SK-N-SH (cell line): ENCODE data around the gene RGS6. TPM values are rescaled to one million over a fixed set of nuclear protein-coding genes. Genes with fewer than 3 reads are reported as not detected.

ENCODE experiments used
- CTCF ChIA-PET: fragments of 300-600, 350-600 bp; formaldehyde crosslinking; extraction: SDS; loops from one replicate; lab custom pipeline; 2021; lab: Yijun Ruan, JAX
- POLR2A ChIA-PET: fragments of 350-600 bp; sonication (Branson Sonifier 250); formaldehyde crosslinking; extraction: SDS; loops from one replicate; lab custom pipeline; 2020; ENCODE audit warnings: antibody characterized with exemption, inconsistent platforms; lab: Yijun Ruan, JAX
- DNase-seq: peaks from one replicate; pipeline ENCODE4 v3.0.0; 2012
- H2AFZ ChIP-seq: fragments of 200-600 bp; sonication (generic); 2 replicates; pipeline ENCODE4 v1.8.1; 2016; ENCODE audit warnings: antibody characterized with exemption, mild to moderate bottlenecking, low read depth
- H3F3A ChIP-seq: fragments of 200-600 bp; sonication (generic); replicated peaks from 2 replicates; pipeline ENCODE3; 2016; ENCODE audit warnings: antibody characterized with exemption, mild to moderate bottlenecking; ENCODE audit not compliant: insufficient read depth
- H3K27ac ChIP-seq, 2 experiments: fragments of 200-500 bp in 1 of 2; fragments of 200-600 bp in 1 of 2; sonication (Bioruptor generic) in 1 of 2; sonication (generic), shearing (Covaris generic) in 1 of 2; 2 replicates each; pipeline versions ENCODE4 v1.5.1 to v1.6.1; 2014 to 2016; ENCODE audit warnings: low read depth in 2 of 2, inconsistent platforms in 1 of 2, low read length in 1 of 2, mild to moderate bottlenecking in 1 of 2, mixed read lengths in 1 of 2
- H3K27me3 ChIP-seq: fragments of 200-600 bp; sonication (generic), shearing (Covaris generic); 2 replicates; pipeline ENCODE4 v1.6.1; 2016; ENCODE audit warnings: mixed run types; ENCODE audit not compliant: insufficient read depth
- H3K36me3 ChIP-seq, 2 experiments: fragments of 200-500 bp in 1 of 2; fragments of 200-600 bp in 1 of 2; sonication (Bioruptor generic) in 1 of 2; sonication (generic) in 1 of 2; replicated peaks in 1 of 2; 2 replicates each; pipeline versions ENCODE3 to v1.5.1; 2014 to 2016; ENCODE audit warnings: low read length in 1 of 2, mild to moderate bottlenecking in 1 of 2; ENCODE audit not compliant: insufficient read depth in 2 of 2, control insufficient read depth in 1 of 2
- H3K4me1 ChIP-seq, 2 experiments: fragments of 200-500 bp in 1 of 2; fragments of 200-600 bp in 1 of 2; sonication (Bioruptor generic) in 1 of 2; sonication (generic), shearing (Covaris generic) in 1 of 2; 2 replicates each; pipeline versions ENCODE4 v1.5.1 to v1.6.1; 2014 to 2016; ENCODE audit warnings: low read depth in 1 of 2, low read length in 1 of 2, mixed run types in 1 of 2; ENCODE audit not compliant: insufficient read depth in 2 of 2, control insufficient read depth in 1 of 2
- H3K4me2 ChIP-seq: fragments of 200-600 bp; sonication (generic), shearing (Covaris generic); 2 replicates; pipeline ENCODE4 v1.6.1; 2017; ENCODE audit warnings: mixed run types
- H3K4me3 ChIP-seq, 2 experiments: fragments of 200-500 bp in 1 of 2; fragments of 200-600 bp in 1 of 2; sonication (Bioruptor generic) in 1 of 2; sonication (generic), shearing (Covaris generic) in 1 of 2; 2 replicates each; pipeline versions ENCODE4 v1.5.1 to v1.8.1; 2014 to 2016; ENCODE audit warnings: low read depth in 2 of 2, inconsistent platforms in 1 of 2, low read length in 1 of 2, mild to moderate bottlenecking in 1 of 2, mixed read lengths in 1 of 2, moderate library complexity in 1 of 2
- H3K79me2 ChIP-seq: fragments of 200-600 bp; sonication (generic); 2 replicates; pipeline ENCODE4 v1.8.1; 2017; ENCODE audit warnings: mild to moderate bottlenecking; ENCODE audit not compliant: insufficient read depth
- H3K9ac ChIP-seq: fragments of 200-600 bp; sonication (generic); 2 replicates; pipeline ENCODE4 v1.6.1; 2017; ENCODE audit warnings: mixed run types
- H3K9me2 ChIP-seq: fragments of 200-600 bp; sonication (generic); 2 replicates; pipeline ENCODE4 v1.6.1; 2017; ENCODE audit warnings: mixed run types
- H3K9me3 ChIP-seq: fragments of 200-600 bp; sonication (generic); 2 replicates; pipeline ENCODE4 v1.6.1; 2017; ENCODE audit warnings: mixed run types, mild to moderate bottlenecking, moderate library complexity
- H4K20me1 ChIP-seq: fragments of 200-600 bp; sonication (generic); 2 replicates; pipeline ENCODE4 v1.6.1; 2017; ENCODE audit warnings: mild to moderate bottlenecking, mixed run types; ENCODE audit not compliant: insufficient read depth
- CHD2 ChIP-seq: fragments of 150-350 bp; IDR thresholded peaks from 2 replicates; pipeline ENCODE4 v1.6.1; 2018; ENCODE audit warnings: low read length; ENCODE audit not compliant: partially characterized antibody
- CTCF ChIP-seq: fragments of 200-600 bp; sonication (generic); IDR thresholded peaks from 2 replicates; pipeline ENCODE4 v1.6.1; 2017; ENCODE audit warnings: antibody characterized with exemption, mild to moderate bottlenecking, moderate library complexity
- EP300 ChIP-seq, 2 experiments: IDR thresholded peaks; 2 replicates each; pipeline versions ENCODE4 v1.4.0 to v1.6.1; 2012; ENCODE audit warnings: borderline replicate concordance in 1 of 2, low read depth in 1 of 2, low read length in 1 of 2
- FOXJ3 ChIP-seq: sonication (generic); formaldehyde crosslinking; IDR thresholded peaks from 2 replicates; pipeline ENCODE4 v1.5.1; 2020; ENCODE audit warnings: mild to moderate bottlenecking, missing genetic modification reagents
- FOXM1 ChIP-seq: IDR thresholded peaks from 2 replicates; pipeline ENCODE4 v1.4.0; 2012; ENCODE audit warnings: low read depth, mild to moderate bottlenecking
- GABPA ChIP-seq: IDR thresholded peaks from 2 replicates; pipeline ENCODE4 v1.4.0; 2012; ENCODE audit warnings: low read depth, mild to moderate bottlenecking
- JUND ChIP-seq: IDR thresholded peaks from 2 replicates; pipeline ENCODE4 v1.4.0; 2012
- MAX ChIP-seq: IDR thresholded peaks from 2 replicates; pipeline ENCODE4 v1.4.0; 2012; ENCODE audit warnings: low read depth
- MXI1 ChIP-seq: IDR thresholded peaks from 2 replicates; pipeline ENCODE4 v1.6.1; 2012; ENCODE audit warnings: mild to moderate bottlenecking, low read depth, low read length, improper control_type of control experiment
- NRF1 ChIP-seq: IDR thresholded peaks from 2 replicates; pipeline ENCODE4 v1.6.1; 2012; ENCODE audit warnings: low read depth, mild to moderate bottlenecking, low read length
- PBX3 ChIP-seq: IDR thresholded peaks from 2 replicates; pipeline ENCODE4; 2012
- RAD21 ChIP-seq: IDR thresholded peaks from 2 replicates; pipeline ENCODE4 v1.6.1; 2012; ENCODE audit warnings: mild to moderate bottlenecking, low read length
- RCOR1 ChIP-seq: fragments of 150-350 bp; IDR thresholded peaks from 2 replicates; pipeline ENCODE4 v1.6.1; 2017; ENCODE audit warnings: antibody characterized with exemption, low read length
- REST ChIP-seq: IDR thresholded peaks from 2 replicates; pipeline ENCODE4 v1.6.1; 2012; ENCODE audit warnings: mild to moderate bottlenecking, low read depth, low read length, moderate library complexity
- RFX5 ChIP-seq: IDR thresholded peaks from 2 replicates; pipeline ENCODE4 v1.6.1; 2012; ENCODE audit warnings: mild to moderate bottlenecking, improper control_type of control experiment, low read length
- RXRA ChIP-seq: IDR thresholded peaks from 2 replicates; pipeline ENCODE4 v1.4.0; 2012; ENCODE audit warnings: low read depth, mild to moderate bottlenecking, borderline replicate concordance
- SIN3A ChIP-seq: IDR thresholded peaks from 2 replicates; pipeline ENCODE4 v1.6.1; 2012; ENCODE audit warnings: low read depth, mild to moderate bottlenecking, low read length, moderate library complexity, borderline replicate concordance
- TAF1 ChIP-seq: IDR thresholded peaks from 2 replicates; pipeline ENCODE4 v1.6.1; 2012; ENCODE audit warnings: low read depth, mild to moderate bottlenecking, low read length, moderate library complexity, borderline replicate concordance
- USF2 ChIP-seq: fragments of 150-350 bp; IDR thresholded peaks from 2 replicates; pipeline ENCODE4 v1.6.1; 2017; ENCODE audit warnings: antibody characterized with exemption, low read length, low read depth, borderline replicate concordance
- WGBS: methylation state at CpG from one replicate; pipeline ENCODE4 v1.1.6; 2017; ENCODE audit warnings: low lambda C conversion rate; 5-methylcytosine and 5-hydroxymethylcytosine counted together
- polyA plus RNA-seq, 3 experiments: library from polyadenylated mRNA; depleted of rRNA; stranded (reverse); fragments of >200 nt; gene quantifications; 2 replicates each; pipeline ENCODE4 v1.2.3, GENCODE V29; 2012

The RGS6 gene
- polyA plus RNA-seq, 1 of the 3 experiments (the other 2 are of a cell fraction): not detected

GRCh38 chr14:72054911-72055310 lies 122.7 kb downstream of the RGS6 start:
- no peak overlapping the region for H3K27ac ChIP-seq
- no peak for DNase-seq
- under 1% methylated on average over 4 of the region's 4 CpGs for WGBS
- H3K4me2 ChIP-seq: no peak overlapping the region
- no peaks in the 10 kb centered on the region for H3K4me1 ChIP-seq
- H3K36me3 ChIP-seq: no peaks in the 10 kb centered on the region
- H3F3A ChIP-seq: no peaks in the 10 kb centered on the region
- no peak for TF ChIP-seq RAD21
- no peak for TF ChIP-seq REST
- no peak for TF ChIP-seq GABPA
- no peak for TF ChIP-seq RXRA
- no peak for TF ChIP-seq RFX5
- no peak for TF ChIP-seq JUND
- TF ChIP-seq, all 33 proteins: peak for 0
- Histone ChIP-seq H3K9me3 (no peaks in the 10 kb centered on the region), H3K9ac (no peak overlapping the region), H3K79me2 (no peaks in the 10 kb centered on the region), H2AFZ (no peak overlapping the region), H3K9me2 (no peaks in the 10 kb centered on the region), H3K4me3 (no peak overlapping the region), H3K27me3 (no peaks in the 10 kb centered on the region; the same call in 1 of the 2 replicates), H4K20me1 (no peaks in the 10 kb centered on the region)
- ChIA-PET CTCF (no interaction called here), POLR2A (no interaction called here)

- DNase-seq: no peak
- no peaks in the 10 kb centered on the region for H3K9me3 ChIP-seq
- no peaks in the 10 kb centered on the region for H3K9me2 ChIP-seq
- POLR2A ChIA-PET: no interaction called here
- H3F3A ChIP-seq: no peaks in the 10 kb centered on the region
- H3K4me1 ChIP-seq: no peaks in the 10 kb centered on the region
- H3K27ac ChIP-seq: no peak overlapping the region
- no peaks in the 10 kb centered on the region; the same call in 1 of the 2 replicates for H3K27me3 ChIP-seq
- H3K36me3 ChIP-seq: no peaks in the 10 kb centered on the region
- no peaks in the 10 kb centered on the region for H4K20me1 ChIP-seq
- H3K9ac ChIP-seq: no peak overlapping the region
- 6% methylated on average over 4 of the region's 4 CpGs for WGBS
- H3K4me2 ChIP-seq: no peak overlapping the region
- no peak overlapping the region for H3K4me3 ChIP-seq
- H3K79me2 ChIP-seq: no peaks in the 10 kb centered on the region
- no peak overlapping the region for H2AFZ ChIP-seq
- CTCF ChIA-PET: no interaction called here
- TF ChIP-seq FOXJ3: no peak
- no peak for TF ChIP-seq CHD2
- no peak for TF ChIP-seq USF2
- TF ChIP-seq RCOR1: no peak
- no peak for TF ChIP-seq TAF1
- no peak for TF ChIP-seq RXRA
- no peak for TF ChIP-seq FOXM1
- TF ChIP-seq MXI1: no peak
- TF ChIP-seq GABPA: no peak
- TF ChIP-seq EP300 (IDR thresholded peaks at IDR 0.05; ENCODE audit: borderline replicate concordance in 1 of 2, low read depth in 1 of 2, low read length in 1 of 2): no peak
- no peak for TF ChIP-seq MAX
- TF ChIP-seq SIN3A: no peak
- no peak for TF ChIP-seq CTCF
- TF ChIP-seq RAD21: no peak
- no peak for TF ChIP-seq PBX3
- no peak for TF ChIP-seq NRF1
Measured at GRCh38 chr14:72057701-72058285, 125.6 kb downstream of the RGS6 start.
